A549 treated with CpdA at 1 μM for 4 hours (cell line): ENCODE measurements around the gene C5orf46. TPM values are rescaled to one million over a fixed set of nuclear protein-coding genes. Genes with fewer than 3 reads are reported as not detected.

Source experiments
- total RNA-seq: library from RNA; stranded (reverse); fragments of 200-300 nt; extraction: Qiagen RNA extraction; gene quantifications from 5 replicates; pipeline ENCODE4 v1.2.3, GENCODE V29; 2022; ENCODE audit warnings: low read depth

C5orf46 gene
- total RNA-seq: not detected in 5 replicates

GRCh38 chr5:147906326-147907095, at the start of gene C5orf46:
TSS of gene C5orf46 (minus strand) at chr5:147906538. CDS start at chr5:147906501, 37 bp downstream.

GRCh38 chr5:147878066-147878759, 28.1 kb downstream of the C5orf46 start, which contains the start of gene SCGB3A2:
TSS of gene SCGB3A2 (plus strand) at chr5:147878711. CDS start at chr5:147878804, 93 bp downstream.

Other genes with a start within 250 kb of the C5orf46 start
- not detected in 5 replicates for gene JAKMIP2, start 123.8 kb downstream of the C5orf46 start, total RNA-seq
- gene SPINK1, start 74.9 kb downstream of the C5orf46 start, total RNA-seq: 0.57 to 1.9 TPM (median 0.92 TPM) in 4 of 5 replicates, not detected in the other
- gene SCGB3A2, start 27.8 kb downstream of the C5orf46 start, total RNA-seq: not detected in 5 replicates
- not detected in 5 replicates for gene SPINK5, start 157.4 kb upstream of the C5orf46 start, total RNA-seq